A549 (cell line): ENCODE results near the gene OSBPL2. TPM values are rescaled to one million over a fixed set of nuclear protein-coding genes. Genes with fewer than 3 reads are reported as not detected.

Source experiments
- ATAC-seq, 2 experiments: fragments of 200-7000 bp in 1 of 2; fragments of >200 bp in 1 of 2; cut with Nextera tagmentation in 1 of 2; cut with Tn5 transposase in 1 of 2; 3 replicates each; pipeline versions ENCODE4 v1.8.0 to v1.9.1; 2018 to 2020; ENCODE audit warnings: mild to moderate bottlenecking in 1 of 2, moderate library complexity in 1 of 2
- CTCF ChIA-PET: fragments of 300-600 bp; sonication (Branson Sonifier 250); formaldehyde crosslinking; extraction: SDS; loops from one replicate; lab custom pipeline; 2021; ENCODE audit warnings: antibody characterized with exemption, inconsistent platforms; lab: Yijun Ruan, JAX
- POLR2A ChIA-PET: fragments of 350-600 bp; formaldehyde crosslinking; extraction: SDS; loops from one replicate; lab custom pipeline; 2021; ENCODE audit warnings: antibody characterized with exemption, inconsistent platforms; lab: Yijun Ruan, JAX
- DNase-seq, 2 experiments: peaks; one replicate each; pipeline versions ENCODE4 v3.0.0 to v3.0.0-alpha.2; 2011 to 2016; ENCODE audit warnings: low read depth in 1 of 2, low spot score in 1 of 2
- FAIRE-seq: peaks from 2 replicates; lab custom pipeline; 2011; peaks lifted over from hg19 to GRCh38; lab: Jason Lieb, UNC
- H3K27ac ChIP-seq, 2 experiments: fragments of >200 bp; sonication (Bioruptor Twin); formaldehyde crosslinking; 3 replicates each; pipeline ENCODE4 v1.5.1; 2016 to 2017
- H3K4me1 ChIP-seq: fragments of >200 bp; sonication (Bioruptor Twin); formaldehyde crosslinking; 3 replicates; pipeline ENCODE4 v1.6.1; 2016
- H3K4me2 ChIP-seq: fragments of >200 bp; sonication (Bioruptor Twin); formaldehyde crosslinking; 3 replicates; pipeline ENCODE4 v1.6.1; 2016
- H3K4me3 ChIP-seq: fragments of >200 bp; sonication (Bioruptor Twin); formaldehyde crosslinking; 3 replicates; pipeline ENCODE4 v1.5.1; 2016
- H3K9me3 ChIP-seq: fragments of >200 bp; sonication (Bioruptor Twin); formaldehyde crosslinking; 3 replicates; pipeline ENCODE4 v1.6.1; 2016
- CBX2 ChIP-seq: fragments of 200-600 bp; sonication (generic); IDR thresholded peaks from 2 replicates; pipeline ENCODE4 v1.6.1; 2016; ENCODE audit warnings: low read depth, mild to moderate bottlenecking, borderline replicate concordance
- CBX8 ChIP-seq: fragments of 200-600 bp; sonication (generic); IDR thresholded peaks from 2 replicates; pipeline ENCODE4 v1.6.1; 2016
- CHD2 ChIP-seq: fragments of 150-350 bp; IDR thresholded peaks from 2 replicates; pipeline ENCODE4 v1.6.1; 2014; ENCODE audit warnings: low read length; ENCODE audit not compliant: partially characterized antibody
- CHD4 ChIP-seq: fragments of 200-600 bp; sonication (generic); IDR thresholded peaks from 2 replicates; pipeline ENCODE4 v1.6.1; 2016; ENCODE audit warnings: antibody characterized with exemption, mild to moderate bottlenecking, borderline replicate concordance
- EHF ChIP-seq: fragments of 250-450 bp; sonication (Bioruptor Pico); IDR thresholded peaks from 2 replicates; pipeline ENCODE4 v1.5.0; 2020; ENCODE audit warnings: mild to moderate bottlenecking
- ESRRA ChIP-seq: fragments of 150-350 bp; IDR thresholded peaks from 2 replicates; pipeline ENCODE4 v1.6.1; 2014; ENCODE audit warnings: mild to moderate bottlenecking, low read length, borderline replicate concordance
- GATA3 ChIP-seq: IDR thresholded peaks from 2 replicates; pipeline ENCODE4 v1.6.1; 2012; ENCODE audit warnings: borderline replicate concordance
- HOXA7 ChIP-seq: fragments of 250-450 bp; sonication (Bioruptor Pico); IDR thresholded peaks from 2 replicates; pipeline ENCODE4 v1.5.0; 2020; ENCODE audit warnings: mild to moderate bottlenecking, moderate library complexity
- HOXB13 ChIP-seq: fragments of 250-450 bp; sonication (Bioruptor Pico); IDR thresholded peaks from 2 replicates; pipeline ENCODE4 v1.5.0; 2020; ENCODE audit warnings: low read depth, mild to moderate bottlenecking, moderate library complexity
- JUN ChIP-seq, 2 experiments: fragments of >200 bp; sonication (Bioruptor Twin); formaldehyde crosslinking; IDR thresholded peaks; 2 replicates in 1 of 2; 3 replicates in 1 of 2; pipeline ENCODE4 v1.6.1; 2016 to 2017
- KDM1A ChIP-seq: fragments of 200-600 bp; sonication (generic); IDR thresholded peaks from 2 replicates; pipeline ENCODE4 v1.6.1; 2016; ENCODE audit warnings: low read depth, mild to moderate bottlenecking
- MAZ ChIP-seq: fragments of 150-350 bp; IDR thresholded peaks from 2 replicates; pipeline ENCODE4 v1.6.1; 2014; ENCODE audit warnings: antibody characterized with exemption, low read depth, low read length, borderline replicate concordance
- NPAS2 ChIP-seq: fragments of 250-450 bp; sonication (Bioruptor Pico); IDR thresholded peaks from 2 replicates; pipeline ENCODE4 v1.8.0; 2022; ENCODE audit warnings: mild to moderate bottlenecking, moderate library complexity, borderline replicate concordance
- RAD21 ChIP-seq, 2 experiments: fragments of >200 bp in 1 of 2; sonication (Bioruptor Twin) in 1 of 2; formaldehyde crosslinking in 1 of 2; IDR thresholded peaks in 1 of 2; conservative IDR thresholded peaks in 1 of 2; 2 replicates in 1 of 2; 3 replicates in 1 of 2; pipeline ENCODE4 v1.6.1; 2012 to 2018; ENCODE audit warnings: inconsistent platforms in 1 of 2
- RARB ChIP-seq: fragments of 250-450 bp; sonication (Bioruptor Pico); IDR thresholded peaks from 2 replicates; pipeline ENCODE4 v1.8.0; 2021; ENCODE audit warnings: mild to moderate bottlenecking, moderate library complexity
- RCOR1 ChIP-seq: fragments of 150-350 bp; IDR thresholded peaks from 2 replicates; pipeline ENCODE4 v1.6.1; 2014; ENCODE audit warnings: antibody characterized with exemption, low read length, low read depth
- RFX5 ChIP-seq: fragments of 450-650 bp; IDR thresholded peaks from 2 replicates; pipeline ENCODE4 v1.7.1; 2014; ENCODE audit warnings: antibody characterized with exemption, mild to moderate bottlenecking, moderate library complexity
- RNF2 ChIP-seq: fragments of 200-600 bp; sonication (generic); IDR thresholded peaks from 2 replicates; pipeline ENCODE4 v1.6.1; 2016; ENCODE audit warnings: low read depth, mild to moderate bottlenecking, antibody characterized with exemption, moderate library complexity, borderline replicate concordance
- SMC3 ChIP-seq: fragments of >200 bp; sonication (Bioruptor Twin); formaldehyde crosslinking; IDR thresholded peaks from 3 replicates; pipeline ENCODE4 v1.6.1; 2018; ENCODE audit warnings: inconsistent platforms
- ZSCAN20 ChIP-seq: fragments of 250-450 bp; sonication (Bioruptor Pico); IDR thresholded peaks from 2 replicates; pipeline ENCODE4 v1.8.0; 2022; ENCODE audit warnings: mild to moderate bottlenecking, moderate library complexity
- WGBS: methylation state at CpG from one replicate; pipeline ENCODE4 v1.1.6; 2017; ENCODE audit errors: missing lambda C conversion rate; 5-methylcytosine and 5-hydroxymethylcytosine counted together
- polyA plus RNA-seq, 4 experiments: library from polyadenylated mRNA; depleted of rRNA in 3 of 4; stranded (reverse); fragments of >200 nt; fragmentation: RNase III in 1 of 4; extraction: RNeasy Plus Mini Kit Qiagen cat#74134 plus additional on column Dnase treatment in 1 of 4; gene quantifications; 2 replicates in 3 of 4; 3 replicates in 1 of 4; pipeline ENCODE4 v1.2.3, GENCODE V29; 2011 to 2017
- TF ChIP-seq, protein P1 (sequence below): fragments of 450-650 bp; IDR thresholded peaks from 2 replicates; pipeline ENCODE4 v1.6.1; 2014; ENCODE audit warnings: antibody characterized with exemption
- TF ChIP-seq, protein P2 (sequence below): fragments of >200 bp; sonication (Bioruptor Twin); formaldehyde crosslinking; IDR thresholded peaks from 3 replicates; pipeline ENCODE4 v1.6.1; 2016

OSBPL2 gene
- polyA plus RNA-seq, 2 of the 4 experiments (the other 2 are of a cell fraction), result 14.6 to 14.8 TPM

DNA sequence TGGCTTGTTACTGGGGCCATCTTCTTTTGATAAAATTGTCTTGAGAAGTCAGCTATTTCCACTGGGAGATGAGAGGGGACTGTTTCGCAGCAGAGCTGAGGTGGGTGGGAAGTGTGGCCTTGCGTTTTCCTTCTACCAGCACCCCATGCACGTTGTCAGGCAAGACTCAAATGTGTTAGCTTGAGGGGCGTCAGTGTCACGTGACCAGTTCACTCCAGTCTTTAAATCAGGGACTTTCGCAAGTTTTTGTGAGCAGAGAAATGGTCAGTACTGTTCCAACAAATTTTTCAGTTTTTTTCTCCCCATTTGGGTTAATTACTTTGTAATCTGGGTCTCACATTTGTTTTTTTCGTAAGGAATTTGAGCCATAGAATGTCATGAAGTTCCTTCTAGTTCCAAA is 43.8 kb downstream of the OSBPL2 start:
- H3K4me3 ChIP-seq, result no peak overlapping the region
- no peak overlapping the region for H3K27ac ChIP-seq
- DNase-seq (no peak), FAIRE-seq (no peak), ATAC-seq (no peak)
- ChIA-PET POLR2A (no interaction called here), CTCF (interaction anchor here (0.8 kb wide), 1 partner anchor 23 kb away, joined by 3 read pairs; no protein-coding TSS in a partner anchor)
- no peak for TF ChIP-seq SMC3
- no peak for TF ChIP-seq RFX5
- TF ChIP-seq CBX8, result no peak
- no peak for TF ChIP-seq MAZ
- no peak for TF ChIP-seq RARB
- no peak for TF ChIP-seq CHD2
- no peak for TF ChIP-seq ESRRA
- TF ChIP-seq NPAS2 (CRISPR knock-in tag), result no peak
- TF ChIP-seq RAD21 (conservative IDR thresholded peaks at IDR 0.05 in 1 of 2, IDR thresholded peaks at IDR 0.05 in 1 of 2), result no peak
- TF ChIP-seq, protein P1, sequence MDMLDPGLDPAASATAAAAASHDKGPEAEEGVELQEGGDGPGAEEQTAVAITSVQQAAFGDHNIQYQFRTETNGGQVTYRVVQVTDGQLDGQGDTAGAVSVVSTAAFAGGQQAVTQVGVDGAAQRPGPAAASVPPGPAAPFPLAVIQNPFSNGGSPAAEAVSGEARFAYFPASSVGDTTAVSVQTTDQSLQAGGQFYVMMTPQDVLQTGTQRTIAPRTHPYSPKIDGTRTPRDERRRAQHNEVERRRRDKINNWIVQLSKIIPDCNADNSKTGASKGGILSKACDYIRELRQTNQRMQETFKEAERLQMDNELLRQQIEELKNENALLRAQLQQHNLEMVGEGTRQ, result no peak
- no peaks in the 10 kb centered on the region for H3K4me1 ChIP-seq
- WGBS, result 96% methylated on average over 7 of the region's 7 CpGs
- H3K9me3 ChIP-seq, result no peaks in the 10 kb centered on the region
- H3K4me2 ChIP-seq, result no peak overlapping the region

DNA sequence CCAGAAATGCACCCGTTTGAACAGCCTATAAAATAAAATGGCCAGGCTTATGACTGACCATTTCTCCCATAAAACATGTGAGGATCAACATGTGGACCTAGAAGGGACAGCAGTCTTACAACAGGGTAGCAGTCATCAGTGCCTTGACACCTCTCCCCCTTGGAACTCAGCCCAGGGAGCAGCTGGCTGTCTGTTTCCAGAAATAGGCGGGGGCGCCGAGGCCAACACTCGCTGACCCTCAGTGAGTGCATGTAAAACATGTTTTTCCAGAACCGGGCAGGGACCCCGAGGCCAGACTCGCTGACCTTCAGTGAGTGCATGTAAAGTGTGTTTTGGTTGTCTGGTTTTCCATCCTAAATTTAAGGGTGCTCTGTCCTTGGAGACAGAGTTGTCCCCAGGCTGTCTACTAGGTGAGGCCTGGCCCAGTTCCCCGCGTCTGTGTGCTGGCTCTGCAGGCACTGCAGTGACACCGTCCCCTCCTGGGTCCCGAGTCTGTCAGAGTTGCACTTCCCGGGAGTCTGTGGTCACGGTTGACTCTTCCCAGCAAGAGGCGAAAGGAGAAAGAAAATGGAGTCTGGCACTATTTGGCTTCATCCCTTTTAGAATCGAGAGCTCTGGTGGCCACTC is 44.7 kb downstream of the OSBPL2 start:
- Histone ChIP-seq H3K9me3 (no peaks in the 10 kb centered on the region), H3K4me2 (no peak overlapping the region), H3K27ac (no peak overlapping the region), H3K4me1 (no peaks in the 10 kb centered on the region), H3K4me3 (no peak overlapping the region)
- TF ChIP-seq KDM1A (no peak), CHD4 (no peak), RCOR1 (no peak), EHF (CRISPR knock-in tag) (no peak)
- ATAC-seq (no peak), DNase-seq (no peak), FAIRE-seq (no peak)
- 90% methylated on average over 16 of the region's 16 CpGs for WGBS
- CTCF ChIA-PET, result interaction anchor here (1.3 kb wide), 1 partner anchor 11 kb away, joined by 3 read pairs; no protein-coding TSS in a partner anchor
- POLR2A ChIA-PET, result no interaction called here

DNA sequence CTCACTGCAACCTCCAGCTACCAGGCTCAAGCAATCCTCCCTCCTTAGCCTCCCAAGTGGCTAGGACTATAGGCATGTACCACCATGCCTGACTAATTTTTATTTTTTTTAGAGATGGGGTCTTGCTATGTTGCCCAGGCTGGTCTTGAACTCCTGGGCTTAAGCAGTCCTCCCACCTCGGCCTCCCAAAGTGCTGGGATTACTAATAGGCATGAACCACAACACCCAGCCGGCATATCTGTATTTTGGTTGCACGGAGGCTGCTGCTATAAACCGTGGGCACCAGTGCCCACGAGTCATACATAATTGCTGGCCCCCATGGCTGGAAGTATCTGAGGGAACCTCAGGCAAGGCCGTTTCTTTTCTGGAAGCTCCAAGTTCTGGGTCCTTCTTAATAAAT is 46.1 kb downstream of the OSBPL2 start:
- CTCF ChIA-PET, result interaction anchor here (1.1 kb wide), 1 partner anchor 8 kb away, joined by 3 read pairs; no protein-coding TSS in a partner anchor
- H3K4me2 ChIP-seq, result no peak overlapping the region
- H3K9me3 ChIP-seq, result no peaks in the 10 kb centered on the region
- FAIRE-seq (no peak), ATAC-seq (no peak), DNase-seq (no peak)
- no peak overlapping the region for H3K4me3 ChIP-seq
- no peaks in the 10 kb centered on the region for H3K4me1 ChIP-seq
- 75% methylated on average over 6 of the region's 6 CpGs for WGBS
- no peak overlapping the region for H3K27ac ChIP-seq
- TF ChIP-seq HOXB13 (CRISPR knock-in tag) (no peak), KDM1A (no peak), JUN (IDR thresholded peaks at IDR 0.05) (no peak), RNF2 (no peak), GATA3 (no peak), ZSCAN20 (CRISPR knock-in tag) (no peak), CBX2 (no peak), HOXA7 (CRISPR knock-in tag) (no peak)
- TF ChIP-seq, protein P2, sequence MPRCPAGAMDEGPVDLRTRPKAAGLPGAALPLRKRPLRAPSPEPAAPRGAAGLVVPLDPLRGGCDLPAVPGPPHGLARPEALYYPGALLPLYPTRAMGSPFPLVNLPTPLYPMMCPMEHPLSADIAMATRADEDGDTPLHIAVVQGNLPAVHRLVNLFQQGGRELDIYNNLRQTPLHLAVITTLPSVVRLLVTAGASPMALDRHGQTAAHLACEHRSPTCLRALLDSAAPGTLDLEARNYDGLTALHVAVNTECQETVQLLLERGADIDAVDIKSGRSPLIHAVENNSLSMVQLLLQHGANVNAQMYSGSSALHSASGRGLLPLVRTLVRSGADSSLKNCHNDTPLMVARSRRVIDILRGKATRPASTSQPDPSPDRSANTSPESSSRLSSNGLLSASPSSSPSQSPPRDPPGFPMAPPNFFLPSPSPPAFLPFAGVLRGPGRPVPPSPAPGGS, result no peak
- POLR2A ChIA-PET, result interaction anchor here (0.6 kb wide), 1 partner anchor 102 kb away, joined by 3 read pairs; the partner anchor contains the start of gene RPS21
